ENCODE results near the gene ADAT1.
A peak's percentile ranks its signal among the peaks of the same experiment; 100 is the strongest.

Gene ADAT1

DNA sequence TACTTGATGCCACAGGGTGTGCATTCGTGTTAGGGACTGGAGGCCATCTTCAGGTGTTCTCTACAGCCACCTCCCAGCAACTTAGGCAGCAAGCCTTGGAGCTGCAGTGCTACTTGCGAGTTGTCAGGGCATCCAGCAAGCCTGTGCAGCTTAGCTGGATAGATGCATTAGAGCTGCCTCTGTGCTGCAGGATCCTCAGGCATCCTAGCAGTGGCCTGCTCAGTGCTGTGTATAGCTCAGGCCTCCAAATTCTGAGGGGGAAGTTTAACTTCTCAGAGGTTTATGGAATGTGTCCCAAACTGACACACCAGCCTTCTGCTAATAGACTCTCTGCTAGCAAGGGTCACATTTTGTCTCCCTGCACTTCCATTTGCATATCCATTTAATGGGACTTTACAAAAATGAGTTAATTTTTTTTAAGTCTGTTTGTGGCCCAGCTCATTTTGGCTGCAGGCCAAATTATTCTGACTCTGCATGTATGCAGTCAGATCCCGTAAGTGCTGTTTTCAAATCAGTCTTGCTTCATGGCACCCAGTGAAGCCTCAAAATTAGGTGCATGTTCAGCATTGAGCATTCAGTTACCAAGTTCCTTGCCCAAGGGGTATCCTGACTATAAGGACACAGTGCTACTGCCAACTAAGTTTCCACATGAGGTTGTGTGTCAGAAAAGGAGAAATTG is 50.1 kb downstream of the ADAT1 start:
- no peak for DNase-seq

DNA sequence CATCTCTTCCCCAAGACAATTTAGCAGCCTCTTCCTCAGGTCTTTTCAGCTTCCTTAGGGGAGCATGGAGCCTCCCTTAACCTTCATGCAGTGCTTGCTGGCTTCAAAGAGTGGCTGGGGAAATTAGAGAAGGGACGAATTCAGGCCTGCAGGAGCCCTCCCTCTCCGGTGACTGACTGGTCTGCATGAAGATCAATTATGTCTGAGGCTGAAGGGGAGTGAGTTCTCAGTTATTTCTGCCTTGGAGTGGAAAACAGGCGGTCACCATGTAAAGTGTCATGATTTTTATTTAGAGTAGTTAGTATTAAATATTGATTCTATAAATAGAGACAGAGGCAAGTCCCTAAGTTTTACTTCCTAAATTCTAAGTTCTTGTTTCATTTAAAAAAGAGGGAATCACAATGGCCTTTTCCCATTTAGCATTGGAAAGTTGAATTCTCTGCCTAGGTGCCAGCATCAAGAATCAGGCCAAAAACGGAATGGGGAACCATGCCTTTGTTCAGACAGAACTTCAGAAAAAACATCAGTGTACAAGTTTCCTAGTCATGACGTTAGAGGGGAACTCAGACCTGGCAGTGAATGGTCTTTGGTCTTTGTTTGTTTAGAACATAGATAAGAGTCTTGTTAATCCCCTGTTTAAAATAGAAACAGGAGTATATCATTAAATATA is 52.5 kb downstream of the ADAT1 start:
- no peak for DNase-seq

DNA sequence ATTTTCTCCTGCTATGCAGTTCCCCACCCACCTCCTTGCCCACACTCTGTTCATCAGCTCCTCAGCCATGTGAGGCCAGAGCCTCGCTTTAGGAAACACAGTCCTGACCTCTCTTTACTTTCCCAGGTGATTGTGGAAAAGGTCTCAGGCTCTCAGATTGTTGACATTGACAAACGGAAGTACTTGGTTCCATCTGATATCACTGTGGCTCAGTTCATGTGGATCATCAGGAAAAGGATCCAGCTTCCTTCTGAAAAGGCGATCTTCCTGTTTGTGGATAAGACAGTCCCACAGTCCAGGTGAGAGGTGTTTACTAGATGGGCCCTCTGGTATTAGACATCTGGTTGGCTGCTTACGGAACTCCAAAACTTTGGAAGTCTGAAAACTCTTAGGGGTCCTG is 55.2 kb downstream of the ADAT1 start:
- no peak for DNase-seq

DNA sequence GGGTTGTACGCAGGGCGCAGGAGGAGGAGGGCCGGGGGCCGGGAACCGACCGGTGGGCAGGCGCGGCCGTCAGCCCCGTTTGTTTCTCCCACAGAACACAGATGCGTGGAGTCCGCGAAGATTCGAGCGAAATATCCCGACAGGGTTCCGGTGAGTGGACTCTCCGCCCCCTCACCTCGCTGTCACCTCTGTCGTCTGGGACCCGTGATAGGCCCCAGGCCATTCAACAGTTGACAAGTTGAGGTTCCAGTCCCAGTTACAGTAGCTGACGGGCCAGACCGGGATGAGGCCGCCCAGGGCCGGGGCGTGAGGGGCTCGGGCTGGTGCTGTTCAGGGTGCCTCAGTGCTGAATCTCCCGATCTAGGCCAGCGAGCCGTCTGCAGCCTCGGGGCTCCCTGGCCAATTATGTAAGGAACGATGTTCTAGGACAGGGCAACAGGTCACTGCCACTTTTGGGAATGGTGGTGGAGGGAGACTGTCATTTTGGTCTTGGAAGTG is 56.3 kb downstream of the ADAT1 start:
- no peak for DNase-seq

DNA sequence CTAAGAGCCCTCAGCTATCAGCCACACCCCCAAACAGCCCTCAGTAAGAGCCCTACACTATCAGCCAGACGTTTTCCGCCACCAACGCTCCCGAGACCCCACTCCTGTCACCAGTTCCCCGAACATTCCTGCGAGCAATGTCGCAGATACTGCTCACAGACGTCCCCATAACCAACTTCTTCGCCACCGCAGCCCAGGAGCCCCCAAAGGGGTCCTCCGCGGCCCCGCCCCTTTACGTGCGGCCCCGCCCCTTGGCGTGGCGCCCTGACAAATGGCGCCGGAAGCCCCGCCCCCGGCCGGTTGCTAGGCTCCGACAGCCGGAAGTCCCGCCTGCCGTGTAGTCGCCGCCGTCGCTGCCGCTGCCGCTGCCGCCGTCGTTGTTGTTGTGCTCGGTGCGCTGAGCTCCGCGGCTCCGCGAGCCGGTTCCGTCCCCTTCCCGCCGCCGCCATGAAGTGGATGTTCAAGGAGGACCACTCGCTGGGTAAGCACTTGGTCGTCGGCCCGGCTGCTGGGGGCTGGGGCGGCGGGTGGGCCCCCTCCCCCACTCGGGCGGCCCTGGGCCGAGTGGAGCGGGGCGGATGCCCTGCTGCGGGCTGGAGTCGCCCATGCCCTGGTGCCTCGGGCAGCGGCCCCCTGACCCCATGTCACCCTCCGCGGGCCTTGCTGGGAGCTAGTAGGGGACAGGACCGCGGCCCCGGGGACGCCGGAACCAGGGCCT is 56.9 kb downstream of the ADAT1 start, which contains the start of gene GABARAPL2:
Gene GABARAPL2 (plus strand): TSS at position 340 of the 718 bp plus-strand sequence. CDS start 108 bp downstream, at position 448.
- DNase-seq: peak; percentile 45

DNA sequence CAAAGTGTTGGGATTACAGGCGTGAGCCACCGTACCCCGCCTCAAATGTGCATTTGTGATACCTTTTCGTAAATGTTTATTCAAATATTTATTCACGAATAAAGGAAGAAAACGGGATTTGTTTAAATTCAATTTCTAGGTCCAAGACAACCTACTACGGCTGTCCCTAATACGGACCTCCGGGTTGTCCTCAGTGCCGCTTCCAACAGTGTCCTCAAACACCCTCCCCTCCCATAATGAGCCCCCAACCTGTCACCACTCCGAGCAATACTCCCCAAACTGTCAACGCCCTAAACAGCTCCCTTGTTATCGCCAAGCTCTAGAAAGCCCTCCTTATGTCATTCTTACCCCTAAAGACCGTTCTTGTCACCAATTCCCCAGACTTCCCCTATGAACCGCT is 57.4 kb downstream of the ADAT1 start:
- DNase-seq: no peak

DNA sequence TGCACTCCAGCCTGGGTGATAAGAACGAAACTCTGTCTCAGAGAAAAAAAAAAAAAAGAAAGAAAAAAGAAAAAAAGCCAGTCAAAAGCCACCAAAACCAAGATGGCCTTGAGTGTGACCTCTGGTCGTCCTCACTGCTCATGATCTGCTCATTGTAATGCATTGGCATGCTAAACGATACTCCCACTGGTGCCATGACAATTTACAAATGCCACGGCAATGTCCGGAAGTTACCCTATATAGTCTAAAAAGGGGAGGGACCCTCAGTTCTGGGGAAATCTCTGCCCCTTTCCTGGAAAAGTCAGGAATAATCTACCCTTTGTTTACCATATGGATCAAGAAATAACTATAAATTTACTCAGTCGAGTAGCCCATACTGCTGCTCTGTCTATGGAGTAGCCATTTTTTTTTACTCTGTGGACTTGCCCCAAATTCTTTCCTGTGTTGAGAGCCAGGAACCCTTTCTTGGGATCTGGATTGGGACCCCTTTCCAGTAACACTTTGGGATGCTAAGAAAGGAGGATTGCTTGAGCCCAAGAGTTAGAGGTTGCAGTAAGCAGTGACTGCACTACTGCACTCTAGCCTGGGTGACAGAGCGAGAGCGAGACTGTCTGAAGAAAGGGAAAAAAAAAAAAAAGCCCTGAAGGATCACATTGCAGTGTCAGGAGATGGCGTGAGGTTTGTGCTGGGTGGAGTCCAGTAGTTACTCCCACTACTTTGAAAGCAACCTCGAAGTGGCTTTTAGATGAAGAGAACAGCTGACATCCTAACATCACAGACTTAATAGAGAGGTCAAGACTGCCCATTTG is 63.3 kb downstream of the ADAT1 start:
- no peak for DNase-seq

DNA sequence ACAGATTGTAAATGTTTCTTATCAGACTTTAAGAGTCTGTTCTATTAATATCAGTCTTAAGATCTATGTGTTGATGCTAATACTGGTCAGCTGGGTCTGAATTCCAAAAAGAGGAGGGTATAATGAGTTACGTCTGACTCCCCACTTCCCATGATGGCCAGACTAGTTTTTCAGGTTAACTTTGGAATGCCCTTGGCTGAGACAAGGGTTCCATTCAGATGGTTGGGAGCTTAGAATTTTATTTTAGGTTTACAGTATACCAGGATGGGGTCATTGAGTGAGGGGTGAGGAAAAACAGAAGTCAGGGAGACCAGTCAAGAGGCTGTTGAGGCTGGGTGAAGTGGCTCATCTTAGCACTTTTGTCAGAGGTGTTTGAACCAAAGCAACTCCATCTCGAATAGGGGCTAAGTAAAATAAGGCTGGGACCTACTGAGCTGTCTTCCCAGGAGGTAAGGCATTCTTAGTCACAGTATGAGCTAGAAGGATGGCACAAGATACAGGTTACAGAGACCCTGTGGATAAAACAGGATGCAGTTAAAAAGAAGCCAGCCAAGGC is 64.2 kb downstream of the ADAT1 start:
- DNase-seq: no peak

DNA sequence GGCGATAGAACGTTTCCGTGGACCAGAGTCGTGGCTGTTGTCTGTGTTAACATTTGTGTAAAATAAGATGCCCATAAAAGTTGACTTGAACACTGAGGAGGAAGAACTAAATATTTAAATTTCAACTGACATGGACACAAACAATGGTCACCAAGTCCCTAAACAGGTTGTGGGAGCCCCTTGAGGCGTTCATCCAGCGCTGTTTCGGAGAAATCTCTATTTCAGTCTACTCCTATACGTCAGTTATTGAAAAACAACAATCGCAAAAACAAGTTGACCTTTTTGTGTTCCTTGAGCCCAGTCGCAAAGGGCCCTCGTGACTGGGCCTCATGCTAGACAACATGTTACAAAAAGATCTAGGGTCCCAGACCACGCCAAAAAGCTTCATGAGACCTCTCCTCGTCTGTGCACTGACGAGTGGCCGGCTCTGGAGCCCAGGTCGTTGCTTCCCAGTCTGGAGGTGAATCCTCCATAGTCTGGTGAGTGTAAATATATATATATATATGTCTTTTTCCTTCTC is 66.6 kb downstream of the ADAT1 start:
- DNase-seq: no peak

DNA sequence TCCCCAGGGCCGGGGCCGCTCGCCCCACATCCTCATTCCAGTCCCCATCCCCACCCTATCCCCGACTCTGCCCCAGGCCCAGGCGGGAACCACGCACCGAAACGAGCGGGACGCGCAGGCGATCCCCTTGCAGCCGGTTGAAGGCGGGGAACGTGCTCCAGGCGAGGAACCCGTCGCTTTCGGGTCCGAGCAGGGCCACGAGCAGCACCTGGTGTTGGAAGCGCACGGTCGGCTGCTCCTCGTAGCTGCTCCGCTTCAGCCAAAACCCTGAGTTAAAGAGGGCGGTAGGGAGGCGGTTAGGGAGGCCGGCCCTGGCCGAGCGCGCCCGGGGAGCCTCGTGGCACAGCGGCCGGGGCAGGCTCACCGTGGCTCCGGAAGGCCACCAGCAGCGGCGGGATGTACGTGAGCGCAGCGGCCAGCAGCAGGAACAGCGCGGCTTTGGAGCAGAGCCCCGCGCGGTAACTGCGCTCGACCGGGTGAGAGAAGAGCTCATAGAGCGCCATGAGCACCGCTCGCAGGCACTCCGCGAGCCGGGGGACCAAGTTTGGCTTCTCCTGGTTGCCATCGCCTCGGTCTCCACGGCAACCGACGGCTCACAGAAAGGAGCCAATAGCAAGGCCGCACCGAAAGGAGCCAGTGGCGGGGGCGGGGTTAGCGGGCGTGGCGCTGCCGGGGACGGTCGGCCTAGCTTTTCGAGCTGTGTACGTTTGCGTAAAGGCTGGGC is 67.2 kb downstream of the ADAT1 start, which contains the start of gene TMEM231:
Gene TMEM231 (minus strand): TSS at position 546 of the 724 bp plus-strand sequence. CDS start 43 bp downstream, at position 503.
- DNase-seq: peak; percentile 86

DNA sequence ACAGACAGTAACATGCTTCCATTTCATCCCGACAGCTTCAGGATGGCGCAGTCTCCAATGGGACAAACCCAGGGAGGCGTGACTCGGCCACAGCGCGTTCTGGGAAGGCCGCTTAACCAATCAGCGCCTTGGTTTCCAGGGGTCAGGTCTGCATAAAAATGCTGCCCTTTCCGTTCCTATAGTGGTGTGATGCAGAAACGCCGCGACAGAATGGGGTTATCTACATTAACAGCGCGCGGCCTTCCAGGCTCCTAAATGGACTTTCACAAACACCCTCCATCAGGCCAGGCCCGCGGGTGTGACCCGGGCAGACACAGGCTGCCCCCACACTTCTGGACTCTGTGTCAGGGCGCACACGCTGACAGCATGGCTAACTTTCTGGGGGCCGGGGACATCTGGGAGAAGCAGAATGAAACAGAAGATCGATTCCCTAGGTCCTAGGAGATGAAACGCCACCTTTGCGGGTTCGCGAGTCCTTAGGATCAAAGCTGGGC is 67.8 kb downstream of the ADAT1 start:
- peak; percentile 90 for DNase-seq

DNA sequence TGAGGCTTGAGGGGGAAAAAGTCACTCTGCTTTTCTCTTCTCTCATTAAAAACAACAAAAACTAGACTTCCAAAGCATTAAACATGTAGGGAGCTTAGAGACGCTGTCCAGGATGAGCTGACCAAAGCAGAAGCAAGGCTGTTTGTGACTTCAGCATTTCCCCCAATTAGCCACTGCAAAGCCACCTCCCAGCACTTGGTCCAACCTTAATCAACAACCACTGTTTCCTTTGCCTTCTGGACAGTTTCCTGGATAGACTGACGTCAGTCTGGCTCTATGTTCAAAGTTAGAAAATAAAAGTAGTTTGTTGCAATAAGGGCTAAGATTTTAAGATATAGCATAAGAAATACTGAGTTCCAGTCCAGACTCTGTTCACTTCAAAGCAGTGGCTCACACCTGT is 70.1 kb downstream of the ADAT1 start:
- no peak for DNase-seq

DNA sequence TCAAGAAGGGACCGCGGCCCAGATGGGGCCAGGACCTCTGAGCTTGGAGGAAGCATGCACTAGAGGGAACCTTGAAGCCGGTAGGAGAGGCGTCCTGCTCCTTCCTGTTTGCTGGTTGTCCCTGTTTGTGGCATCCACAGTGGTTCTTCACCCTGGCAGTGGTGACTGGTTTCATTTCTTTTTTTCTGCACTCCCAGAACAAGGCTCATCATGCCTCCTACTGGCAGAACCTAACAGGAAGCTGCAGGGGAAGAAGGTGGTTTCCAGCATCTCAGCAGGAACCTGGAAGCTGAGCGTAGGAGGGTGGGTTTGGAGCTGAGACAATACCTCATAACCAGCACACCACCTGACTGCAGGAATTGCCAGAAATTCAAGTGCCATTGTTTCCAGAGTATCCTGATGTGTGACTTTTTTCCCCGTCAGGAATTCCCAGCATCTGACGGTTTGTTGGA is 72.8 kb downstream of the ADAT1 start:
- DNase-seq: no peak
